Stimulated activated CD8-positive, alpha-beta memory T cell treated with anti-CD3 and anti-CD28 coated beads, Interleukin-12 subunit alpha, Interleukin-12 subunit beta, amount 100 ng/mL, for 24 hours (primary cell): ENCODE measurements around the gene NTM.
"Not testable (repeated sequence)": the region's sequence is repeated elsewhere in the genome, so short reads cannot be mapped to it uniquely, and the experiment has no call there.

Experiments
- DNase-seq: peaks from one replicate; pipeline ENCODE4 v3.0.0-alpha.2; 2020; ENCODE audit errors: extremely low read depth

Gene NTM

DNA sequence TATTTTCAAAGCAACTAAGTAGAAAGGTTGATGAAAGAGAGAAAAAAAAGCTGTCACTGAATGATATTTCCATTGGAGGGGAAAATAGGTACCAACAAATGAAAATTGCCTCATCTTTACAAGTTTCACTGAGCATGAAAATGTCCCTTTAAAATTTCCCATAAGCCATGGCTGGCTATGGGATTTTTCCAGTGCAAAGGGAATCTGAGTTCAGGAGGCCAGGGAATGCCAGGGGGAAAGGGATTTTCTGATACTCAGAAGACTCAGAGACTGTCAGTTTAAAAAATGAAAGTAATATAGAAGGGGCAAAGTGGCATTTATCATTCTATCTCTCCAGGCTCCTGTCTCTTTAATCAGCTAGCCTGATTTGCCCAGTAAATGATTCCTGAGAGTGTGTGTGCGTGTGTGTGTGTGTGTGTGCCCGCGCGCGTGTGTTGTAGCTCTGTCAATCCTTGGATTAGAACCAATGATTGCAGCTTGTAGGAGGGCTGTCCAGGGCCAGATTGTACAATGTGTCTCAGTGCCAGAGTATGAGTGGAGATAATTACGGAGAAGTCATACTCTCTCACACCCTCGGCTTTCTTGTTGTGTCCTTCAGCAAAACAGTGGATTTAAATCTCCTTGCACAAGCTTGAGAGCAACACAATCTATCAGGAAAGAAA is at the start of gene NTM:
Gene NTM (plus strand): TSS at position 526 of the 662 bp plus-strand sequence.
- no peak for DNase-seq

DNA sequence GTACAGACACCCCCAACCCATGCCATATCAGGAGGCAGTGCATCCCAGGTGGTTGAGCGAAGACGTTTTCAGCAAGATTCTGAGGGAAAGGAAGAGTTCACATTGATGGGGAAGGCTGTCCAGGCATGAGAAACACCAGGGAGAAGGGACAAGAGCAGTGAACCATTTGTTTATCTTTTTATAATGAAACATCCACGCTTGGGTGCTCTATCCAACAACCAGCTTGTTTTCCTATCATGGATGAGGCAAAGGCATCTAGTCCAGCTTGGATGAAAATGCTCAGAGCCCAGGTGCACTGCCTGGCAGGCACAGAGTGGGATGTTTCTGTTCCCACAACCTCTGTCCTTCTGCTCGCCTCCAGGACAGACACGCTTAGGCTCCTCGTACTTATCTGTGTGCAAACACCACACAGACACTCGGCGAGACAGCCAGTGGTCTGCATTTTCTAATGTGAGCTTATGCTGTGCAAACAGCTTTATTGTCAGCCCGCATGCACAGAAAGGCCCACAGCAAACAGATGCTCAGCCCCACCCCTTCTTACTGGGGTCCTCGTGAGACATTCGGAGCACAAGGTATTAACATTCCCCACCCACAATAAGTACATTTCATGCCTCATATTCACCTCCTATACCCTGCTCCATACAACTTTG is 45.4 kb upstream of the NTM start:
- DNase-seq, result no peak

DNA sequence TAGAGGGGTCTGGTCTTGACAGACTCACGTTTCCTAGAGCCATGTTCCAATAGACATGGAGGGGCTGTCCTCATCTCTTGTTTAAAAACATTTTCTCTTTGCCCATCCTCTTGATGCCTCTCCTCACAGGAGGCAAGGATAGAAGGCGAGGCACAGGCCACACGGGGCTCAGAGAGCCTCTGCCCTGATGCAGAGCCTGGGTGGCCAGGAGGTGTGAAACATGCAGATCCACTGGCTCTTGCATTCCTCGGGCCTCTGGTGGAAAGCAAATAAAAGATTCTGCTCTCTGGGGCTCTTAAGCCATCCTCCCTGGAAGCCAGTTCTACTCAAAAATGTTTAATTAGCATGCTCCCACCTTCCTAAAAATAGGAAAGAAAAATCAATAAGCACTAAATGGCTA is 43.6 kb upstream of the NTM start:
- DNase-seq, result no peak

DNA sequence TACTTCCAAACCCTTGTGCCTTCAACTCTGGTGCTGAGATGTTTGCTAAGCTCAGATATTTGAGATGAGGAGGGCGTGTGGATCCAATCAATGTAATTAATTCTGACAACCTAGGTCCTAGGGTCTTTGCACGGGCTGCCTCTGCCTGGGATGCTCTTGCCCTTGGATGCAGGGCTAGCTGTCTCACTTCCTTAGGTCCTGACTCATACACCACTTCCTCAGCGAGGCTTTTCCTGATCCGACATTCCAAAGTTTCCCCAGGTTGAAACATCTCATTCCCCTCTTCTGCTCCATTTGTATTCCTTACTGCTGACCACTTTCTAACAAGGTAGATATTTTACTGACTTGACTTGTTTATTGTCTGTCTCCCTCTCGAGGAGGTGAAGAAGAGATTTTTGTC is 43.0 kb upstream of the NTM start:
- DNase-seq, result no peak

DNA sequence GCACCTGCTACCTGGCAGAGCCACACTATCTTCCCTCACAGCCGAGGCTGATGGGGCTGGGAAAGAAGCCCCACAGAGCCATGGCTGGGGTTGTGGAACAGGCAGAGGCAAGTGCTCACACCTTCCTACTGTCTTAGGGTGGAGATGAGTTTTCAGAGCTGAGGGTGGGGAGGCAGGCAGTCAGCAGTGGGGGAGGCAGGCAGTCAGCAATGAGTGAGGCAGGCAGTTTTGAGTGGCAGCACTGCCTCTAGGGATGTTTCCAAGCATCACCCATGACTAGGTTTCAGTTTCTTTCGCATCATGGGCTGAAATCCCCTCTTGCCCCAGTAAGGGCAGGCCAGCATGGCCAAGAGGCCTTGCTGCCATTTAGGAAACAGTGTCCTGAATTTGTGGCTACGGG is 41.6 kb upstream of the NTM start:
- no peak for DNase-seq

DNA sequence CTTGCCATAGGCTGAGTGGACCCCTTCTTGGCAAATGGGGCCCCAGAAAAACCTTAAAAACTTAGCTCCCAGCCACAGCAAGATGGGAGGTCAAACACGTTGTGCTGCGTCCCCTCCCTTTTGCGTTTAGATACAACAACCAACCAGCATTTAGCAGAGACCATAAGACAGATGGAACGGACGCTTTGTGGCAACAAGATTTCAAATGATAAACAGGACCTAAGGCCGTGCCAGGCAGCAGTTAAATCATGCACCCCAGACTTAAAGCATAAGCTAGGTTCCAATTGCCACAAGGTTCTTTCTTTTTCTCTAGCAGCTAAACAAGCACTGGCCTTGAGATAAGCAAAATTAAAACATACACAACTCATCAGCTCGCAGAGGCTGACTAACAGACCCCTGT is 39.4 kb upstream of the NTM start:
- no peak for DNase-seq

DNA sequence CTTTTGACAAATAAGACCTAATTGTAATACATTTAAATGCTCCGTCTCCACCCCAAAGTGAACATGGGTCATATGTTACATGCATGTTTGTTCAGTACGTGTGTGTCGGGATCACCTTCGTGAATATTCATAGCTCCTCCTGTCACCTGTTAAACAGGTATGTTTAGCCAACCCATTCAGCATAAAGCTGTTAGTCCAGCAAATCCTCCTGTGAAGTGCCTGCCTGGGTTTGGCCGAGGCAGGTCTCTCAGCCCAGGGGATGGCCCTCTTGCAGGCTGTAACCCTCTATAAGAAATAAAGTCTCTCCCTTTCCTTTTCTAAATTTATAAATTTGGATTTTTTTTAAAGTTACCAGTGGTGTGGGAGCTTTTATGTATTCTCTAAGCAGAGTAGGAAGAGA is 38.9 kb upstream of the NTM start:
- no peak for DNase-seq

DNA sequence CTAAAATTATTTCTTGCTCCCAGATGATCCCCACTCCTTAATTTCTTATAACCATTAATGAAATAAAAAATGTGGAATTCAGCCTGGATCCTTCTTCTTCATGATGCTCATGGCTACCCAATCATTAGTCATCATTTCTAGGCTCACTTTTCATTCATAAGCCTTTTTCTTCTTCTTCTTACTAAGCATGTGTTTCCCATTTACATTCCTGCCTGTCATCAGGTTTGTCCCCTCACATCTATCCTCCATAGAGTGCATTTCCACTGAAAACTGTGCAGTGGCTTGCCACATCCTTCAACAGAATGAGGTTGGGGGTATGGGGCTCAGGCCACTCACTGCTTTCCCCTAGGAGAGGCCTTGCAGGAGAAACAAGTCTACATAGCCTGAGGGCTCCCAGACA is 35.8 kb upstream of the NTM start:
- DNase-seq, result no peak

DNA sequence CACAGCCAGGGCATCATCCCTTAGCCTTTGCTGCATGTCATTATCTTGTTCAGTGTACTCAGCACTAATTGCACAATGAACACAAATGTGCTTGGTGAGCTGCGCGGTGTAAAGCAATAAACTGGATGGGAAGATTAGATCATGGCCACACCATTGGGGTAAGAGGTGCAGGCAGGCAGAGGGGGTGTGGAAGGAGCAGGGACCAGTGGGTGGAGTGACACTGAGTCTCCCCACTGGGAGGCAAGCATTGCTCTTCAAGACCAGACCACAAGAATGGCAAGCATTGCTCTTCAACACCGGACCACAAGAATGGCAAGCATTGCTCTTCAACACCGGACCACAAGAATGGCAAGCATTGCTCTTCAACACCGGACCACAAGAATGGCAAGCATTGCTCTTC is 28.5 kb upstream of the NTM start:
- DNase-seq, result not testable (repeated sequence)

DNA sequence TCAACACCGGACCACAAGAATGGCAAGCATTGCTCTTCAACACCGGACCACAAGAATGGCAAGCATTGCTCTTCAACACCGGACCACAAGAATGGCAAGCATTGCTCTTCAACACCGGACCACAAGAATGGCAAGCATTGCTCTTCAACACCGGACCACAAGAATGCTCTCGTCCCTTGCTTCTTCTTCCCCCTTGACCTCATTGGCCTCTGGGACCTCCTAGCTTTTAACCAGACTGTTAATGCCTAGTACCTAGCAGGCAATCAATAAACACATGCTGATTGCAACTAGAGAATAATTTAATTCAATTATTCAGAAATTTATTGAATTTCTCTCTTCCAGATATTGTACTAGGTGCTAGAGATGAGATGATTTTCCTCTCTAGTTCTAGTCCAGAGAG is 28.0 kb upstream of the NTM start:
- not testable (repeated sequence) for DNase-seq

DNA sequence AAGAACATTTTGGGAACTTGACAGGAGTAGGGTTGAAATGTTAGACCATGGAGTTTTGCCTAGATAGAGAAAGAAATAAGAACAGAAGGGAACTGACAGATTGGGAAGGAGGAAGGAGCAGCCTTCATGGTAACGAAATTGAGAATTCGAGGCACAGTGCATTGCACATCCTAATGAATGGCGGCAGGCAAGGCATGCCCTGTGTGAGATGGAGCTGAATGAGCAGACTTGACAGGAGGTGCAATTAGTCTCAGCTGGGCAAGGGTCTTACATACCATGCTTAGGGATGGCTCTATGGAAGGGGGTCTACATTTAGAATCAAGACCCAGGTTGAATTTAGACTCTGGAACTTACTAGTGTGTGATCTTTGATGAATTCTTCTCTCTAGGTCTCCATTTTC is 25.0 kb upstream of the NTM start:
- DNase-seq, result no peak

DNA sequence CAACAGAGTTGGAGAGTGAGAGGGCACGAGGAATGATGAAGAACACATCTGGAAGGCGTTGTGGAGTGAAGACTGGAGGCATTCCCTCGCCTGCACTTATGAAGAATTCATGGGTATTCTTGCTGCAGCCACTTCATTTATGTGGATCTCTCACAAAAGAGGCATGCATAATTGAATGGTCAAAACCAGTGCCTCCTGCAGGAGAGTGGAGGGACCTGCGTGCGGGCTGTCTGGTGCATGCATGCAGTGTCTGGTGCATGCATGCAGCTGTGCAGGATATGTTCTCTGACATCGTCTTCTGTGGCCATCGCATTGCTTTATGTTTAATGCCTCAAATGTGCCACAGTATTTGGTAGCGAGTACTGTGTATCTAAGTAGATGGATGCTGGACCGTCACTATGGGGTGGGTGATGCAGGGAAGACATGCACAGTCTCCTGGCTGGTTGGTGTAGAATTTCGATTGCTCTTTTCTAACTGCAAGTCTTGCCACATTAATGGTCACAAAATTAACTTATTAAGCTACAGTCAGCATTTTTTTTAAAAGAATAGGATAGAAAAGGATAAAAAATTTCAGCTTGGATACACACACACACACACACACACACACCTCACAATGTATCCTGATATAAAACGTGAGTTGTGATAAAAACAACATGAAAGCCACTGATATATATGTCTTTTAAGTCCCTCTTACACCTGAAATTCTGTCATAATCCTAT is 20.9 kb upstream of the NTM start:
- DNase-seq, result no peak

DNA sequence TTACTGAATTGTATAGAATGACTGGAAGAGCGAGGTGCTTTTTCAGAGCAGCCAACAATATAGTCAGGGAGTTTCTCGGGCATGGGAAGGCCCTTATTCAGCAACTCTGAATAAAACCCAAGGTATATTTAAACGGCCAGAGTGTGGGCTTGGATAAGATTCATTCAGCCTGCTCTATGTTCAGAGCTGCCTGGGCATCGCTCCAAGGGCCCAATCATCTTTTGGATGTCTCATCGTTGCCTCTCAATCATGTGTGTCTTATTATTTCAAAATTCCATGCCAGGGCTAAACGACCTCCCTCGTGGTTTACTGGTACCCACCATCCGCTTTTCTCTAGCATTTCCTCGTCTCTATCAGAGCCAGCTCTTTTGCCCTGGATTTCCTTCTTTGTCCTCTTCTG is 19.5 kb upstream of the NTM start:
- DNase-seq, result no peak

DNA sequence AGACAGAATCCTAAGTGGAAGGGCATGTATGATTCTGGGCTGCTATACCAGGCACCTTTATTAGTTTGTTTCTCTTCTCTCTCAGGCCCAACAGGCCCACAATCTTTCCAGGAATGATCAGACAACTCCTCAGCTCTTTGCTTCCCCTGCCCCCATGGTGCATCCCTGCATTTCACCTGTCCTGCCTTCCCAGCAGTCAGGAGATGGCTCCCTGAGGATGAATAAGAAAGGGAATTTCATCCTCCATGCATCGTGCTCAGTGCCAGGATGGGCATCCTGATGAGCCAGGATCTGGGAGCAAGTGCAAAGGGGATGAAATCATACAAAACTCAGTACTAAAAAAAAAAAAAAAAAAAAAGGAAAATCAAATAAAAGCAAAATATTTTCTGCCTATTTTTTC is 18.6 kb upstream of the NTM start:
- no peak for DNase-seq

DNA sequence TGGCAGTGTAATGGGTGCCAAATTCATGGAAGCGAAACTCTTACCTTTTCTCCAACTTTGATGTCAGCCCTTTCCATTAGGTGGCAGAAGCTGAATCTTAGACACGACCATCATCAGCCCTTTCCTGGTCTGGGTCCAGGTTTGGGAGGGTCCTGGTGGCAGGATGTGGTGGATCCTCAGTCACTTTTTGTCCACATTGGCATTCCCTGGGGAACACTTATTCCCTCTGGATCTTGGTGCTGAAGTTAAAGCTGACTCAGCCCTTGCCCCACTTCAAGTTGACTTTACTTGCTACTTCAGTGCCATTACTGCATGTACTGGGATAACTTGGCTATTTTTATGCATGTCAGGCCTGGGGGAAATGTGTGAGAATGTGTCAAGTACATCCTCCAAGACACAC is 16.6 kb upstream of the NTM start:
- DNase-seq, result no peak

DNA sequence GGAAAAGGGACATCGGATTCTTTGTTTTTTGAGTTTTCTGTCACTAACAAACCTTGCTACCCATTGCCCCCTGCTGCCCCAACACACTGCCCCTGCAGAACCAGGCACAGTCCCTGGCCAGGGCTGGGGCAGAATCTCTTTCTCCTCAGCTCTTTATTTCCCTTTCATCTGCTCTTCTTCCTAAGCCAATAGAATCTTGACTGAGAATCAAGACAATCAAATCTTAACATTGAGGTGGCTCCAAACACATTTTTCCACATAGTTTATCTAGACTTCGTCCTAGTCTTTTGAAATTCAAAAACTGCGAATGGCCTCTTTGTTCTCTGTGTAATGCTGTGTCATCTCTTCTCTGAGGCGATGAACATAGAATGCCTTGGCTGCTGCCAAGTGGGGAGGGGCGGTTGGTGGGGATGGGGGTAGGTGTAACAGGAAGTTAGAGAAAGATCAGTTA is 16.1 kb upstream of the NTM start:
- DNase-seq, result no peak

DNA sequence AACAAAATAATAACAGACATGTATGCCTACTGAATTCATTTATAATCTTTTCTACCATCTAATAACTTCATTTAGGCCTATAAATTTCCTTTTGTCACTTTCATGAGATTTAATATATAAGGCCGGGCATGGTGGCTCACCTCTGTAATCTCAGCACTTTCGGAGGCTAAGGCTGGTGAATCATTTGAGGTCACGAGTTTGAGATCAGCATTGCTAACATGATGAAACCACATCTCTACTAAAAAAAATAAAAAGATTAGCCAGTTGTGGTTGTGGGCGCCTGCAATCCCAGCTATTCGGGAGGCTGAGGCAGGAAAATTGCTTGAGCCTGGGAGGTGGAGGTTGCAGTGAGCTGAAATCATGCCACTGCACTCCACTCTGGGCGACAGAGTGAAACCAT is 14.2 kb upstream of the NTM start:
- no peak for DNase-seq

DNA sequence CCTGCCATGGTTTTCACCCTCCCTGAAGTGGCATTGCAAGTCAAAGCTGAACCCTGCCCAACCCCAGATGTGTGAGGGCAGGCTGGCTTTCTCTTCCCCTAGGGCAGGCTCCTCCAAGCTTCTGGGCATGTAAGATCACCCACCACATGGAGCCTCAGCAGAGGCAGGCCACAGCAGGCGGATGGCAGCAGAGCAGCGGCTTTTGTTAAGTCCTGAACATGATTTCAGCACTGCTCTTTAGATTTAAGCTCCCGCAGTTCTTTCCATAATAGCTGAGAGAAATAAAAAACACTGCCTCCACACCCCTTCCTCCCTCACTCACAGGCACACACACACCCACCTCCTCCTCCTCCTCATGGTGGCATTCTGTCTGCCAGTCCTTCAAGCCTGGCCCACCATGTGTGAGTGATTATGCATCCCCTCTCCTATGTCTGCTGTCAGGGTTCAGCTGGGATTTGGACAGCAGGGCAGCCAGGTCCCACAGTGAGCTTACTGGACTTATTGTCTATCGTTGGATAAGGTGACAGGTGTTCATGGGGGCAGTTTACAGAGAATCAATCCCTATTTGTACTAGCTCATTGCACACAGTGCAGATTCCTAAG is 5.0 kb upstream of the NTM start:
- no peak for DNase-seq

DNA sequence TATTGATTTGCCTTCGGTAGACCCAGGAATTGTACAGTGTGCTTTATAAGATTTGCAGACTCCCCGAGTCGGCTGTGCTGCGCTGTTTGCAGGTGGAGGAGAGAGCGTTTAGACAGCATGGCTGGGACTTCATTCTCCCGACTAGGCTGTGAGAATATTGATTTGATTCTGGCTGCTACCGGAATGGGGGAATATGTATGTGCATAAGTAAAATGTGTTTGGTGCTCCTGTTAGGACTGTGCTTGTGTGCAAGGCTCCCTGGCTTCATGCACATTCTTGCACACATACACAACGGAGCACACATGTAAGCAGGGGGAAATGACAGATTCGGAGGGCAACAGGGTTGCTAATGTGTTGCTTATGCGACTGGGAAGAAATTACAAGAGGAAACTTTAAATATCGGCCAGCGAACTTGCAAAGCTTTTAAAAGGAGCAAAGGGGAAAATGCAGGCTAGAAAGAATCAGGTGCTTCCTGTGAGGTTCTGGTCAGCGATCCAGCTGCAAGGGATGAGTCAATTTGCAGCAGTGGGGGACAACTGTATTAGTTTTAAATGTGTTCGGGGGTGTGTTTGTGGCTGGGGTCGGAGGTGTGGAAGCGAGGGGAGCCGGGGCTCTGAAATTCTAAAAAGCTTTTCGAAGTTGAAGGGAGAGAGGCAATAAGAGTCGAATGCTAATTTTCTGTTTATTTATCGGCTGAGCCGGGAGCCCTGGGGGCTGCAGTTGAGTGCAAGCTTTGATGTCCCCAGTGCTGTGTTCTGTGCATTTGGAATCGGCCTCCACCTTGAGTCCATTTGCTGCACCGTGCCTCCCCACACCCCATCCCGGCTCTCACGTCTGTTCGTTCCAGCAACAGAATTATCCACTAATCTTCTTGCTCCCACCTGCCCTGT is 731 bp downstream of the NTM start:
- no peak for DNase-seq

DNA sequence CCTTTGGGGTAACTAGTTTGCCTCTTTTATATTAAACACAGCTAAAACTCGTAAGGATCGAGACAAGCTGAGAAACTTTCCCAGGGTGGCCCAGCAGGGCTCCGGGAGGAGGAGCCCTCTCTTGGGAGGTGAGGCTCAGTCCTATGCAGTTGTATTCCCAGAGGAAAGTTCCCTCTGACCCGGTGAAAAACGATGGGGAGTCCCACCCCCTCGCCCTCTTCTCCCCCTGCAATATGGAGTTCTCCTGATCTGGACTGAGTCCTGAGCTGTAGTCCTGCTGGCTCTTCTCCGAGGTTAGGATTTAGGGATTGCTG is 1.3 kb downstream of the NTM start:
- DNase-seq, result no peak

DNA sequence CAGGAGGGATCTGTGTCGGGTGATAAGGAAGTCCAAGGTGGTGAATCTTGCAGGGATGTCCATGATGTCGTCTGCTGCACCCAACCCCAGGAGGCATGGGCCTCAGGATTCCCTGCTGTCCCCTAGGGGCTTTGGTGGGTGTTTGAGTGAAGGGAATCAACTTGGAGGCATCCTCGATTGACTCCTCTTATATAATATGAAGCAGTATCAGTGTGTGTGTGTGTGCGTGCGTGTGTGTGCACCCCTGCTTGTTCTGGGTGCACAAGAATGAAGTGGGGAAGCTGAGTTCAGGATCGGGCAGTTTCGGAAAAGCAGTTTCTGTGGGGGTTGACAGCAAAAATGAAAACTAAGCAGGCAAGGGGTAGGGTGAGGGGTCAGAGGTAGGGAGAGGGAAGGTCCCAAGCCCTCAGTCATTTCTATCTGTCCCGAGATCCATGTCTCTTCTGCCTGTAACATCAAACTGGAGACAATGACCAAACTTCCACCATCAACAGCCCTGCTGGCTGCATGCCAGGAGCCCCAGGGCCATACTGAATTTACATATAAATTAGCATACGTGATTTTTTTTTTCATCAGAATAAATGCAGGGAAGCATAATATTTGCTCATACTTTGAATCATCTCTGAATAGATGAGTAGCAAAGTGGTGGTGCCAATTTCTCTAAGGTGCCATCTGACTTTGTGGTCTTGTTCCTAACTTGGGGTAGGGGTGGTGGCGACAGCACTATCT is 2.0 kb downstream of the NTM start:
- DNase-seq, result no peak
